Activated naive CD4-positive, alpha-beta T cell (primary cell): ENCODE measurements around the gene CNTNAP2.

Source experiments
- DNase-seq, 4 experiments: peaks; one replicate each; lab custom pipeline; 2025; lab: John Stamatoyannopoulos, UW

Gene CNTNAP2

DNA sequence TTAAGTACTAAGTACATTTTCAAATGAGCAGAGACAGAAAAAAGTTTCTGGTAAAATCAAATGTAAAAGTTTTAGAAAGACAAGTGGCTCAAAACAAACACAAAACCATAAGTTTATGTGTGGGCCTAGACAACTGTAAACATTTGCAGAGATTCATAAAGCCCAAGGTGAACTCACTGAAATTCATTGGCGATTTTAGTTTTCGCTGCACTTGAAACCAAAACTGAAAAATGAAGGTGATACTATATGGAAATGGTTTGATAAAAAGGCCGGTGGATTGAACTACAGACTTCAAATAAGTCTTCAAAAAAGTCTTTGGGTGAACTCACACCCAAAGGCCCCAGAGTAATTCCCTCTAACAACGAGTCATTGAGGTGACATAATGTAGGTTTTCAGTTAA is 1289.0 kb downstream of the CNTNAP2 start:
- no peak for DNase-seq

DNA sequence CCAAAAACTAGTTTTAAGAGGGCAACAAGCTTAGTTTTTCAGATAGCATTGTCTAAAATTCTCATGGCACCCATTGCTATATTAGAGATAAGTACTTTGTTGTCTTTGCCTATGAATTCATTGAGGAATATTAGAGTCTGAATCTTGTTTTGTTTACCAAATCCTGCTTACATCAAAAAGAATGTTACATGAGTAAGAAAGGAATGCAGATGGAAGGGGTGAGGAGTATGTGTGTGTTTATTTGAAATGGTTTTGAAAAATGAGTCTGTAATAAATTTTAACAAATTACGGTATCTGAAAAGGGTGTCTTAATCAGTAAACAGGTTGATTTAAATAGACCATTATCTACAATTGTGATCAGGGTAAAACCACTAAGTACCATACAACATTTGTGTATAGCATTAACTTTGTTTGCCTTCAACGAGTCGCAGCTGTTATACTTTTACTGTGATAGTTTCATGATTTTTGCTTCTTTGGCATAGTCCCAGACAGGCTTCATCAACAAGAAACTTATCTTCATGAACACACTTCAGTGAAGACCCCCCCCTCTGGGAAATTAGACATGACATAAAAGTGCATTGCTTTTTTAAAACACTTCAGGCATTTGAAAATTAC is 1290.0 kb downstream of the CNTNAP2 start:
- DNase-seq = no peak

DNA sequence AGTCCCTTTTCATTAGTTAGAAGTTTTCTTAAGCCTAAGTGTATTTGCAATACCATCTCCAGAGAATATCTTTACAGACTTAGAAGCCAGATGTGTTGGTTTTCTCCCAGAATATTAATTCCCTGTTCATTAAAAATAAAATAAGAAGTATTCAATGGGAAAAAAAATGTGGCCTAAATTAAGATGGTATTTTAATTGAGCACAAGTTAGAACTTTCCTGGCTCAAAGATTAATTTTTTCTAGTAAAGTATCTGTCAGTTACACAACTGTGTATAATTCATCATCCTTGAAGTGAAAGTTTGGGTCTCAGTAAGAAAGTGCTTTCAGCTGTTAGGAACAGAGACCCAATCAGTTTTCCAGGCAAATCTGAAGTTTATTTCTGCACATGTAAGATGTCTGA is 1294.5 kb downstream of the CNTNAP2 start:
- no peak for DNase-seq

DNA sequence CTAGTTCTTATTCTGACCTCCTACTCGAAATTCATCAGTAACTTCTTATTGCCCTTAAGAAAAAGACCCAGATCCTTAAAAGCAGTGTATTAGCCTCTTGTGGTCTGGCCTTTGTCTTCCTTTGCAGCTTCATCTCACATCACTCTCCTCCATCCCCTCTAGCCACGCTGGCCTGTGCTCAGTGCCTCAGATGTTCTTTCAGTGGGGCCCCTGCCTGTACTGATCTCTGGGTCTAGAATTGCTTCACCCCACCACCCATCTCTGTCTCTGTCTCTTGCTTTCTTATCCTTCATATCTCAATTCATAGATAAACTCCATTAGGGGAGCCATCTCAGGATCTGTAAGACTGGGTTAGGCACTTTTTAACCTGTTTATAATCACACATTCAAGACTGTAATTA is 1295.5 kb downstream of the CNTNAP2 start:
- no peak for DNase-seq

DNA sequence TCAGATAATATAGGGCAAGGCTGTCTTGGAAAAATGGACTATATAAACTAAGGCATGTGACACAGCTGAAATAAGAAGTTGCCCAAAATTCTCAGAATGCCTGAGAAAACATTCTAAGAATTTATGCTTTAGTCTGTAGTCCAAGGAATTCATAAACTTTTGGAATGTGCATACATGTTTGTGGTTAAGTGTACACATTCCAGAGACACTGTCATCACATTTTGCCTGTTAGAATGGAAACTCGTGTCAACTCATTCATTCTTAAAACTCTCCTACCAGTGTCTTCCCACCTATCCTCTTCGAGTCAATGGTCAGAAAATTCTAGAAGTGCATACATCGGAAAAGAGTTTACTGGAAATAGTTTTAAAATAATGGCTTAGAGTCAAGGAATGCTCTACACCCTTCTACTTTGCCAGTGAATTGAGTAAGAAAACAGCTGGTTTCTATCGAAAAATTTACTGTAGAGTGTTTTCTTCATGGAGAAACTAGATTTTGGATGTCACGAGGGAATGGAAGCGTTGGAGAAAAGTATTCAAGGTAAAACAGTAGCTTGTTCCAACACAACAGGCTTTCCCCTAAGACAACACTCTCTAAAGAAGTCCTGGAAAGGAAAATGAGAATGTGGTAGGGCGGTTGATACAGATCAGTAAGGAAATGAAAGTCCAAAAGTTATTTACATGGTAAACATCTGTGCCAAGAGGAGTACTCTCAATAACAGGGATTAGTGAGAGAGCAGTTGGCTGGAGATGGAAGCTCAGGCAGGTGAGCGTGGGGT is 1296.4 kb downstream of the CNTNAP2 start:
- no peak for DNase-seq

DNA sequence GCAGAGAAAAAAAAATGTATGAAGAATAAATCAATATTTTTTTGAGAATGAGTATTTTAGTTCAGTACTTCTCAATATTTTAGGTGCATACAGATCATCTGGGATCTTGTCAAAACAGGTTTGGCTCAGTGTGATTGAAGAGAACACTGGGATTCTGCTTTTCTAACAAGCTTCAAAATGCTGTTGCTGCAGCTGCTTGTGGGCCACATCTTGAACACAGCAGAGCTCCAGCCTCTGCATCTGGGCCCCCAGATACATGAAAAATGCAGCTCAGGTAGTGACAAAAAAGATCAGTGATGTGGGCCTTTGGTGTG is 1296.9 kb downstream of the CNTNAP2 start:
- no peak for DNase-seq

DNA sequence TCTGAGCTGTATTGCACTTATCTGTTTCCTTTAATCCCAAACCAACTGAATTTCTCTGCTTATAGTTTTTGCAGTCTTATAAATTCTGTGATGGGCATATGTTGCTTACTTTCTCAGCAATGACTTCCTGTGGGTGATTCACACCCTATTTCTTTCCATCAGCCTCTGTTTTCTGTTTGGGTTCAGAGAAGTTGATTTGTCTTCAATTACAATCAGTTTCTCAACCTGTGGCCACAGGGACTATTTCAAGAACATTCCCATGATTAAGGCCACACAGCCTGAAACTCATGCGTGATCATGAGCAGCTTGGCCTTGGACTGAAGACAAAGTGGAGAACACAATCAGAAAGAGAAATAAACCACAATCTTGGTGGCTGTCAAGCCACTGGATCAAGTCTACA is 1299.4 kb downstream of the CNTNAP2 start:
- DNase-seq = no peak

DNA sequence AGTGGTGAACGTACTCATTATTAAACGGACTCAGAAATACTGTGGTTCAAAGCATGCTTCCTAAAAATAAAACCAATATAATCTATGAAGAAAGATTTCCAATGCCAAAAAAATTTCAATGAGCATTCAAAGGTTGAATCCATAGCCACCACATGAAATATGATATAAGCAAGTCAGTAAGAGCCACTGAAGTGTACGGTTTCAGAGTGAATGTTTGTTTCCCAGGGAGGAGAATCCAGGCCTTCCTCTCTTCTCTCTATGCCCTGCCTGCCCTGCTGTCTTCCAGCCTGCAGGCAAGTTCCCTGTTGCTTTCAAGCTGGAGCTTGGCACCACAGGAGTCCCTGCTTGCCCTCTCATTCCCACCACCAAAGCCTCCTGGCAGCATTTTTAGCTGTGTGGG is 1302.4 kb downstream of the CNTNAP2 start:
- no peak for DNase-seq

DNA sequence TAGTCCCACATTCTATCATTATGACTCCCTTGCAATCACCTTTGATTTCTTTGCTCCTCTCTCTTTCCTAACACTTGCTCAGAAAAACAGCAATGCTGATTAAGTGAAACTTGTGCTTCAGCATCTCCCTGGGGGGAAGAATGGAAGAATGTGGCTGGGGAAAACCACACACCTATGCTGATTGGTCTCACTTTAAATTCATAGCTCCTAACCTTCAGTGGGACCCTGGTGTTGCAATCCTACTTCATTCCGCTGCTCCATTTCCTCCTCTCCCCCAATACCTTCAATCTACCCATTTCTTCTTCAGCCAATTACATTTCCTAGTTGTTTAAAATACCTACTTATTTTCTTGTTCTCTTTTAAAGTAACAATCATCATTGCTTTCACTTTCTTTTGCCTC is 1307.3 kb downstream of the CNTNAP2 start:
- DNase-seq = no peak

DNA sequence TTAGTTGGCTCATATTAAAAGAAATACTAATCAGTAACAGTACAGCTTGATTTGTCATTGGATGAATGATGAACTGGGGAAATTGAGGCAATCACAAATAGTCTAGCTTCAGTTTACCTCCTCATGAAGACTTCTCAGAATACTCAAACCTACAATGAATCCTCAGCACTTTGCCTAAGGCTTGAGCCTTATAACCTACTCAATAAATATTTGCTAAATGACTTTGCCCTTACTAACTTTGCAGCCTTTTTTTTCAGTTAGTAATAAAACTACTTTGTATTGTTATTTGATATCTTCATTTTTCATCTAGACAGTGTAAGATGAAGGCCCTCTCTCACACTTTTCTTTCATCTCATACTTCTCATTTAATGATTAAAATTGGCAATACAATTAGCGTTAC is 1311.5 kb downstream of the CNTNAP2 start:
- DNase-seq = no peak

DNA sequence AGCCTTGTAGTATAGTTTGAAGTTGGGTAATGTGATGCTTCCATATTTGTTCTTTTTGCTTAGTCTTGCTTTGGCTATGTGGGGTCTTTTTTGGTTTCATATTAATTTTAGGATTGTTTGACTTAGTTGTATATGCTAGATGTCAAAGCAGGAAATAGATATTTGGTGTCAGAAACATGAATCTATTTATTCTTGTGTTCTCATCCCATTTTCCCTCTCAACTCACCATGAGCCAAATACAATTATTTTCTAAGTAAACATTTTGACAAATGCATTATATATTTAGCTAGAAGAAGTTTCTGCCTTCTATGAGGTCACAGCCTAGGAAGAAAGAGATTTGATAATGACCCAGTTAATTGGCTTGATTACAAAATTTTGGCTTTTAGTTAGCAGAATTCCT is 1313.4 kb downstream of the CNTNAP2 start:
- DNase-seq = no peak

DNA sequence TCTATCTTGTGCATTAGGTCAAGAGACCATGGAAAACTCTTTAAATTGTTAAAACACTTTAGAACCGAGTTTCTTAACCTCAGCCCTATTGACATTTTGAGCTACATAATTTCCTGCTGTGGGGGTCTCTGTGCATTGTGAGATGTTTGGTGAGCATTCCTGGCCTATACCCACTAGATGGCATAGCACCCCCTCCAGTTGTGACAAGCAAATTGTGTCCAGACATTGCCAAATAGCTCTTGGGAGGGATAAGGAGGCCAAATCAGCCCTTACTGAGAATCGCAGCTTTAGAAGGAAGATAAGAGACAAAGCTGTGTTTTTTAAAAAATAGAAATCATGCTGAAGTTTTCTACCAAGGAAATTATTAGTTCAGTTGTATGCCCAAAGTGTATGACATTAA is 1315.5 kb downstream of the CNTNAP2 start:
- DNase-seq = no peak

DNA sequence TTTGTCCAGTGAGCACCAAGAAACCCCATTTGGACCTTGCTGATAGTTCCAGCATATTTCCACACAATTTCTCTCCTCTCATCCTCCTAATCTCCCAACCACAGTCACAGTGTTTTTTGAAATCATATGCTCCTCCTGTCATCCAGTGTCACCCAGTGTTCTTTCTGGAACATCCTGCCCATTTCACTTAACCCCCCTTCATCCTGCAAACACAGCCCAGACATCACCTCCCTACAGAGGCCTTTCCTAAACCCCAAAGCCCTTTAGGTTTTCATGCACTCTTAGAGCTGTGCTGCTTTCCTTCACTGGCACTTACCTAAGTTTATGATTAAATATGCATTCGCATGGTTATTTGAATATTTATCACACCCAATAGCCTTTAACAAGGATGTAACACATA is 1316.0 kb downstream of the CNTNAP2 start:
- no peak for DNase-seq

DNA sequence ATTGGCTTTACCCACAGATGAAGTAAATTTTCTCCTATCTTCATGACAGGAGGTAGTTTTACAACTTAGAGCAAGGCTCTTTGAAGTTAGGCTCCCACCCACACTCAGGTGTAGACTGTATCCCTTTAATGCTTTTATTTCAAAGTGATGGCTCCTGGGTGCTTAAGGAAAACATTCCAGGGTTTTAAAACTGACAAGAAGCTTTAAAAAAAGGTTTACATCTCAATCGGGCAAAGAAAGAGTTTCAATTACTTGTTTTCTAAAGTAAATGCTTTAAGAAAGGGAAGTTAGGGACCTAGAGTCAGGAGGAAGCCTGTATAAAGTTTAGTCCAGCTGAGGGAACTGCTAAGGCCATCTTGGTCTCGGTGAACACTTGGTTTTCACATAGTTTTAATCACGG is 1320.1 kb downstream of the CNTNAP2 start:
- no peak for DNase-seq

DNA sequence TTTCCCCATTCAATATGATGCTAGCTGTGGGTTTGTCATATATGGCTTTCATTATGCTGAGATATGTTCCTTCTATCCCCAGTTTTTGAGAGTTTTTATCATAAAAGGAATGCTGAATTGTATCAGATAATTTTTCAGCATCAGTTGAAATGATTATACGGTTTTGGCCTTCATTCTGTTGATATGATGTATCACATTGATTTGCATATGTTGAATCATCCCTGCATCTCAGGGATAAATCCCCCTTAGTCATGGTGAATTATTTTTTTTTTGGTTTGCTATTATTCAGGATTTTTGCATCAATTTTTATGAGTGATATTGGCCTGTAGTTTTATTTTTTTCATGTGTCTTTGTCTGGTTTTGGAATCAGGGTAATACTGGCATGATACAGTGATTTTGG is 1321.6 kb downstream of the CNTNAP2 start:
- DNase-seq = no peak

DNA sequence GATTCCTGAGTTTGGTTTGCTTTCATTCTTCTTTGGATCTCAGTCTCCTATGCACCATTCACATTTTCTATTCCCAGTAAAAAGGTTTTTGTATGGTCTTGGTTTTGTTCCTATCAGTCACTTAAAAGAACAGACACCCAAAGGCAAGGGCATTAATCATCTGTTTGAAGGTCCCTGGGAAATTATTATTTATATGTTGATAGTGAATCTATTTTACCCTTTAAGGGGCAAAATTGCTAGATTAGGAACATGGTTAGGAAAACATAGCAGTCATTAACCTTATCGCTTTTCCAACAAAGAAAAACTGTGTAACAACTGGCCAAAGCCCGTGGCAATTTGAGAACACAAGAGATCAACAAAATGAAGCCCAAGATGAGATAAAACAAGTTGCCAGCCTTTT is 1327.3 kb downstream of the CNTNAP2 start:
- no peak for DNase-seq

DNA sequence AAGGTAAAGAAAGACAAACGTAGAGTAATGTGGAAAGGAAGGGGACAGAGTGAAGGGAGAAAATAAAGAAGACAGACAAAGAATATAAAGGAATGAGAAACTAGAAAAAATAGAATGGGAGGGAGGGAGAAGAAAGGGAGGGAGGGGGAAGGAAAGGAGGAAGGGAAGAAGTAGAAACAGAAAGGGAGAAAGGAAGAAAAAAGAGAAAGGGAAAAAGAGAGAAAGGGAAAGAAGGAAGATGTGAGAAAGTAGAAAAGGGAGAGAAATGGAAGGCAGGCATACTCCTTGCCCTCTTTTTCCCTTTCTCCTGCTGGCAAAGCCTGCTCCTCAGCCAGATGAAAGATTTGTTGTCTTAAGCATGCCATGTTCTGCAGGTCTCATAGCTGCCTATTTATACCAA is 1336.2 kb downstream of the CNTNAP2 start:
- no peak for DNase-seq

DNA sequence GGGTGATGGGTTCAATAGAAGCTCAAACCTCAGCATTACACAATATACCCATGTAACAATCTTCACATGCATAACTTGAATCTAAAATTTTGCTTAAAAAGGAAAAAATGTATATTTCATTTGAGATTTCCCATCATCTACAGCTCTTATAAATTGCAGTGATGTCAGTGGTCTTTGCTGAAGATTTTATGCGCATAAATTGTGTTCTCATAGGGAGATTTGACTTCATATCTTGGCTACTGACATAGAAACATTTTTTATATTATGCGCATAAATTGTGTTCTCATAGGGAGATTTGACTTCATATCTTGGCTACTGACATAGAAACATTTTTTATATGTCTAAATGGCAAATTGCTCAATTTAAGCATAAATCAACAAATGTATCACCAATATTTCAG is 1348.6 kb downstream of the CNTNAP2 start:
- DNase-seq = no peak

DNA sequence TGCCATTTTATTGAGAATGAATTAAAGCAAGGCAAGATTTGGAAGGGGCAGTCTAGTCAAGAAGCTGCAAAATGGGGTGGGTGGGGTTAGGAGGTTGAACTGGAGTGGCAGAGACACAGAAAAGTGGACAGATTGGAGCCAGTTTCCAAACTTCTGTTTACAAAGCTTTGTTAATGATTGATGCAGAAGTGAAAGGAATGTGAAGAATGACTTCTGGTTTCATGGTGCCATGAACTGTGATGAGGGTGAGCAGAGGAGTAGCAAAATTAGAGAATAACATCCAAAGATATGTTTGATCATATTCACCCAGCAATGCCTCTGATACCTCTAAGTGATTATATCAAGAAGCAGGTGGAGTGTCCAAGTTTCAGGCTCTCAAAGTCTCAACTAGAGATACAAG is 1356.0 kb downstream of the CNTNAP2 start:
- no peak for DNase-seq

DNA sequence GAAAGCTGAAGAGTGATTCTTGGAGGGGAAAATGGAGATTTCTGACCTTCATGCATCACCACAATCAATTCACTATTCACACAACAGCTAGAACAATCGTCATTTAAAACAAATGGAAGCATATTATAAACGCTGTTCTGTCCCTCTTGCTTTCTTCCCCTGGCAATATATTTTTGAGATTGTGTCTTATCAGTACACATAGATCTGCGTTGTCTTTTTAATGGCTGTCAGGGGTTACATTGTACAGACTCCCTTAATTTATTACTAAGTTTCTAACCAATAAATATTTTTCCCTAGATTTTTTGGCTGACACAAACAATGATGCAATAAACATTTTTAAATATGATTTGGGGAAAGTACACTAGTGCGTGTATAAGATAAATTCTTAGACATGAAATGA is 1358.3 kb downstream of the CNTNAP2 start:
- DNase-seq = no peak

DNA sequence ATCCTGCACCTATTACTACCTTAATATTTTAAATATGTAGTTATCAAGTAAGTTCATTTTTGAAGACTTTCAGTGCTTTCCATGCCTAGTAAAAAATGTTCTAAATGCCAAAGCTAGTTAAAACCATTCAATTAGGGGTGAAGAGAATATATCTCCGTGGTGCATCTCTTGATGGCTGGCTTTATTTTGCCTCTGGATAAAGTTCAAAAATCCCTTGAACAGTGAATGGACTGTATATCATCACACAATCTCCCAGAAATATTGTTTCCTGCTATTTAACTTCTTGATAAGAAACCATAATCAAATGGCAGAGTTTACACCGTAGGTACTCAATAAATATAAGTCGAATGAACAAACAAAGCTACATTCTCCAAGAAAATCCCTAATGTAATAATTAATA is 1360.9 kb downstream of the CNTNAP2 start:
- no peak for DNase-seq

DNA sequence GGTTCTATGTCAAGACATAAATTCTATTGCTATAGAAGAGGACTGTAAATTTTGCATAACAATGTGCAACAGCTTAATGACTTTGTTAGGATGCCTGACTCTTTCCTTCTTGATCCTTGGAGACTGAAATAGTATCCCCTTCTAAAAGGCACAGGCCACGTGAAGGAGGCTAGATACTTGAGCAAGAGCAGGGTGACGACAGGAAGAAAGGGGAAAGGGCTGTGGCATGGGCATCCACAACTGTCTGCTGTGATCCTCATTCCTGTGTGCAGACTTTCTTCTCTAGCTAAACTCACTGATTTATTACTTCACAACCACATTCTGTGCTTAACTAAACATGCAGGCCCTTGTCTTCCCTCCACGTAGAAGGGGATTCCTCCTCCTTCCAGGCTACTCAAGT is 1362.2 kb downstream of the CNTNAP2 start:
- no peak for DNase-seq

DNA sequence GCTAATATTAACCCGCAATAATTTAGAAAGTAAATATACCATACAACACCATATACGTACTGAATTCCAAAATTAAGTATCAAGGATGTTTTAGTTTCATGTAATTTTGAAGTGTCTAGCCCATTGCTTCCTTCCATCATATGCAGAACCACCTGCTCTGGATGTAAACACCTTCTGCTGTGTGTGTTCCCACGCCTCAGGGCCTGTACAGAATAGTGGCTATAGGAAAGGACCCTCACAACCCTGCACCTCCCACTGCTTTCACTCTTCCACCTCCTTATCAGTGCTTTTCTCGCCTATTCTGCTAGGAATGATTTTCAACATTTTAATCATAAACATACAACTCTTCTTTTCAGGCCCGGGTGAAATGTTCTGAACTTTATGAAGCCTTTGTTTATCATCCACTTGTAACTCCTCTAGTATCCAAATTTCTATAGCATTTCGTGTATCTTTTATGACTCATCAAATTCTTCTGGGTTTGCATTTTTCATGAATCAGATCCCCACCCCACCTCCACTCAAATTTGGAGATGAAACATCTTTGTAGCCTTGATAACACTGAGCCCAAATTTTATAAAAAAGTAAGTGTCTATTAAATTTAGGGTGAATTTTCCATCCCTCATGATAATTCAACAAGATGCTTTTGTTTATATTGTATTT is 1367.2 kb downstream of the CNTNAP2 start:
- no peak for DNase-seq
